AG10803 (cell line): ENCODE data around the gene SPATA6.
"Not testable (repeated sequence)": the region's sequence is repeated elsewhere in the genome, so short reads cannot be mapped to it uniquely, and the experiment has no call there.

Experiments
- DNase-seq: peaks from one replicate; pipeline ENCODE4 v3.0.0; 2010; ENCODE audit warnings: low read depth
- H3K4me3 ChIP-seq: 2 replicates; pipeline ENCODE4 v1.5.1; 2011; ENCODE audit warnings: mild to moderate bottlenecking, low read length, control low read depth
- TF ChIP-seq, protein P1 (sequence below): conservative IDR thresholded peaks from 2 replicates; pipeline ENCODE4 v1.5.1; 2011; ENCODE audit warnings: mild to moderate bottlenecking, low read length, control low read depth, inconsistent platforms

Gene SPATA6

DNA sequence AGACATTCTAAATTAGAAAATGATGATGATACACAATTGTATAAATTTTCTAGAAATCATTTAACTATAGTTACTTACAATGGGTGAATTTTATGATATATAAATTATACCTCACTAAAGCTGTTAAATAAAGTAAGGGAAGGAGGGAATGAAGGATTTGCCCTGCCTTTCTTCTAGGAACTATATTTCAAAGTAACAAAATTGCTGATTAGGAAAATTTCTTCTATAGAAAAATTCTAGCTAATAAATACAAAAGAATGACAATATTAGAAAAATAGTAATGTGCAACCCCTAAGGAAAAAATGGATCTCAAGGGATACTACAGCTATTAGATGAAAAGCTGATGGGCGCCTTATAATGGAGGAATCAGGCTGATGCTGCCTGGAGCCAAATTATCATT, 23.1 kb downstream of the SPATA6 start:
- no peak for DNase-seq

DNA sequence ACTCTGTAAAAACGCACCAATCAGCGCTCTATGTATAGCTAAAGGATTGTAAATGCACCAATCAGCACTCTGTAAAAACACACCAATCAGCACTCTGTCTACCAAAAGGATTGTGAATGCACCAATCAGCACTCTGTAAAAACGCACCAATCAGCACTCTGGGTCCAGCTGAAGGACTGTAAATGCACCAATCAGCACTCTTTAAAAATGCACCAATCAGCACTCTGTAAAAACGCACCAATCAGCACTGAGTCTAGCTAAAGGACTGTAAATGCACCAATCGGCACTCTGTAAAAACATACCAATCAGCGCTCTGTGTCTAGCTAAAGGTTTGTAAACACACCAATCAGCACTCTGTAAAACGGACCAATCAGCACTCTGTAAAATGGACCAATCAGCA, 27.8 kb downstream of the SPATA6 start:
- not testable (repeated sequence) for DNase-seq, H3K4me3 ChIP-seq

More for the DNA sequence above, 23.1 kb downstream of the SPATA6 start:
- TF ChIP-seq, protein P1, sequence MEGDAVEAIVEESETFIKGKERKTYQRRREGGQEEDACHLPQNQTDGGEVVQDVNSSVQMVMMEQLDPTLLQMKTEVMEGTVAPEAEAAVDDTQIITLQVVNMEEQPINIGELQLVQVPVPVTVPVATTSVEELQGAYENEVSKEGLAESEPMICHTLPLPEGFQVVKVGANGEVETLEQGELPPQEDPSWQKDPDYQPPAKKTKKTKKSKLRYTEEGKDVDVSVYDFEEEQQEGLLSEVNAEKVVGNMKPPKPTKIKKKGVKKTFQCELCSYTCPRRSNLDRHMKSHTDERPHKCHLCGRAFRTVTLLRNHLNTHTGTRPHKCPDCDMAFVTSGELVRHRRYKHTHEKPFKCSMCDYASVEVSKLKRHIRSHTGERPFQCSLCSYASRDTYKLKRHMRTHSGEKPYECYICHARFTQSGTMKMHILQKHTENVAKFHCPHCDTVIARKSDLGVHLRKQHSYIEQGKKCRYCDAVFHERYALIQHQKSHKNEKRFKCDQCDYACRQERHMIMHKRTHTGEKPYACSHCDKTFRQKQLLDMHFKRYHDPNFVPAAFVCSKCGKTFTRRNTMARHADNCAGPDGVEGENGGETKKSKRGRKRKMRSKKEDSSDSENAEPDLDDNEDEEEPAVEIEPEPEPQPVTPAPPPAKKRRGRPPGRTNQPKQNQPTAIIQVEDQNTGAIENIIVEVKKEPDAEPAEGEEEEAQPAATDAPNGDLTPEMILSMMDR: no peak
- H3K4me3 ChIP-seq: no peak overlapping the region

DNA sequence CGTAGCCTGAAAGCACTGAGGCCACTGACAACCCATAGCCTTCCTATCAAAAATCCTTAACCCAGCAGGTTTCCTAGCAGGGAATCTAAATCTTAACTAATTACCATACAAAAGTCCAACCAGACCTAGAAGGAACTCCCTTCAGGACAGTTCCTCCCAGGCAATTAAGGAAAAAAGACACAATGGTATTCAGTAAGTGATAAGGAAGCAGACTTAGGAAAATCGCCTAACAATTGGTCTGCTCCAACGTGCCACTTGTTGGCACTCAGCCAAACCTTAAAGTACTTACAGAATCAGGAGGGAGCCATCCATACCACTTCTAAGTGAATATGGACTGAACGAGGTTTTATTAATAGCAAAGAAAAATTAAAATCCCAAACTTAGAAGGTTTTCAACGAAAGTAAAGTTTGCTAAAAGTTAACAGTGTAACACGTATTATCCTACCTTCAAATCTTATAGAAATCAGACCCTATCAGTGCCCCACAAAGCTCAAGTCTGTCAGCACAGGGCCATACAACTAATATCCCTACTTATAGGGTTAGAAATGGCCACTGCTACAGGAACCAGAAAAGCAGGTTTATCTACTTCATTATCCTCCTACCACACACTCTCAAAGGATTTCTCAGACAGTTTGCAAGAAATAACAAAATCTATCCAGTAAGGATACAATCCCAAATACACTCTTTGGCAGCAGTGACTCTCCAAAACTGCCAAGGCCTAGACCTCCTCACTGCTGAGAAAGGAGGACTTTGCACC, 29.0 kb downstream of the SPATA6 start:
- no peak overlapping the region for H3K4me3 ChIP-seq
- TF ChIP-seq, protein P1: no peak
- no peak for DNase-seq

DNA sequence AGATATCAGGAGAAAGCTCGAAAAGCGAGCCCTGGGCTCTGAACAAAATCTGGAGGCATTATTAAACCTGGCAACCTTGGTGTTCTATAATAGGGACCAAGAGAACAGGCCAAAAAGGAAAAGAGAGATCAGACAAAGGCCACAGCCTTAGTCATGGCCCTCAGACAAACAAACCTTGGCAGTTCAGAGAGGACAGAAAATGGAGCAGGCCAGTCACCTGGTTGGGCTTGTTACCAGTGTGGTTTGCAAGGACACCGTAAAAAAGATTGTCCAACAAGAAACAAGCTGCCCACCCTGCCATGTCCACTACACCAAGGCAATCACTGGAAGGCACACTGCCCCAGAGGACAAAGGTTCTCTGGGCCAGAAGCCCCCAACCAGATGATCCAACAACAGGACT, 31.2 kb downstream of the SPATA6 start:
- DNase-seq, H3K4me3 ChIP-seq: not testable (repeated sequence)

DNA sequence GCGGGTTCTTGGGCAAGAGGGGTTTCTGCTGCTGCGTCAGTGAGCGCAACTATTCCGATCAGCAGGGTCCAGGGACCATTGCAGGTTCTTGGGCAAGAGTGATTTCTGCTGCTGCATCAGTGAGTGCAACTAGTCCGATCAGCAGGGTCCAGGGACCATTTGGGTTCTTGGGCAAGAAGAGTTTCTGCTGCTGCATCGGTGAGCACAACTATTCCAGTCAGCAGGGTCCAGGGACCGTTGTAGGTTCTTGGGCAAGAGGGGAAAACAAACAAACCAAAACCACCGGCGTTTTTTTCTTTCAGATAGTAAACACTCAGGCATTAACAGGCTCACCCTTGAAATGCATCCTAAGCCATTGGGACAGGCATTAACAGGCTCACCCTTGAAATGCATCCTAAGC, 32.6 kb downstream of the SPATA6 start:
- no peak overlapping the region for H3K4me3 ChIP-seq
- TF ChIP-seq, protein P1: no peak
- no peak for DNase-seq

DNA sequence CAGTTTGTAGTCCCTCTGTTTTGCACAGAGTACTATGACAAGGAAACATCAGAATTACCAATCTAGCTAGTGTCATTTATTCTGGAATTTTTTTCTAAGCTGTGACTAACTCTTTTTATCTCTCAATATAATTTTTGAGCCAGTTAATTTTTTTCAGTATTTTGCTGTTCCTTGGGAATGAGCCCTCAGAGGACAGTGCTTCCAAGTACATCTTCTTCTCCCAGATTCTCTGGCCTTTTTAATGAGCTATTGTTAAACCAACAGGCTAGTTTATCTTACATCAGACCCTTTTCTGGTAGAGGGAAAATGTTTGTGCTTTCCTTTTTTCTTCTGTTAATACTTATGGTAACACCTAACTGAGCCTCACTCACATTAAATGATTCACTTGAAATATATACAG, 34.6 kb downstream of the SPATA6 start:
- DNase-seq, H3K4me3 ChIP-seq: not testable (repeated sequence)

DNA sequence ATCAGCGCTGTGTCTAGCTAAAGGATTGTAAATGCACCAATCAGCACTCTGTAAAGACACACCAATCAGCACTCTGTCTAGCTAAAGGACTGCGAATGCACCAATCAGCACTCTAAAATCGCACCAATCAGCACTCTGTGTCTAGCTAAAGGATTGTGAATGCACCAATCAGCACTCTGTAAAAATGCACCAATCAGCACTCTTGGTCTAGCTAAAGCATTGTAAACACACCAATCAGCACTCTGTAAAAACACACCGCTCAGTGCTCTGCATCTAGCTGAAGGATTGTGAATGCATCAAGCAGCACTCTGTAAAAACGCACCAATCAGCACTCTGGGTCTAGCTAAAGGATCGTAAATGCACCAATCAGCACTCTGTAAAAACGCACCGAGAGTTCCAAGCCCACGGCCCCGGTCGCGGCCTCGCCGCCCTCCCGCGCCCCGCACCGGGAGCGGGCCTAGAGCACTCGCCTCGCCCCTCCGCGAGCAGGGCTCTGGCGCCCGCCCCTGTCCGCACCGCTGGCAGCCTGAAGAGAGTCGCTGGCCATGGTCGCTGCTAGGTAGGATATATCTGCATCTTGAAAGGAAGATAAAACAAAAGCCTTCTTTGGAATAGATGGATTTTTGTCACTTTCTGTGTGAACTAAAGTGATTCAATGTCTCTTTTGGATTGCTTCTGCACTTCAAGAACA, 36.5 kb downstream of the SPATA6 start:
- DNase-seq, H3K4me3 ChIP-seq: not testable (repeated sequence)

DNA sequence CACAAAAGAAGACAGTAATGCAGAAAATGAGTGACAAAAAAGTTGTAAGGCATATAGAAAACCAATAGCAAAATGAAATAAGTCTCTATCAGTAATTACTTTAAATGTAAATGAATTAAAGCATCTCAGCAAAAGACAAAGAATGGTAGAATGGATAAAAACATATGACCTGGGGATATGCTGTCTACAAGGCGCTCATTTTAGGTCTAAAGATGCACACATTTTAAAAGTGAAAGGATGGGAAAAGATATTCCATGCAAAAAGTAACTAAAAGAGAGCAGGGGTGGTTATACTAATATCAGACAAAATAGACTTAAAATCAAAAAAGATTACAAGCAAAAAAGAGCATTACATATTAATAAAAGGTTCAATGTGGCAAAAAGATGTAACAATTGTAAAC, 41.2 kb downstream of the SPATA6 start:
- no peak for DNase-seq
- TF ChIP-seq, protein P1: no peak
- no peak overlapping the region for H3K4me3 ChIP-seq

DNA sequence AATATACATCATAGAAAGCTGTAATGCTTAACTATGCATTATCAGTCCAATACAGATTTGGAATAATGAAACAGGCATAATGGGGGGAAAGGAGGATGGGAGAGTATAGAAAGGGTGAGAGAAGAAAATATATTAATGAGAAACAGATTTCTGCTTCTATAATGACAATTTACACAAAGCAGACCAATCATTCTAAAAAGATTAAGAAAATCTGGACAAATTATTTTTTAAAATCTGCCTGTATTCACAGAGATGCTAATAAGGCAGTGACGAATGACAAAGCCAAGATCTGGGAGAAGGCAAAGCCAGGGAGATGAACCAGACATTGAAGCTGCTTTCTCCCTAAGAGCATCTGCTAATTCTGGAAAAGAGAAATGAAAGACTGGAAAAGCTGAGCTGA, 50.0 kb downstream of the SPATA6 start:
- DNase-seq: no peak
- TF ChIP-seq, protein P1: no peak
- H3K4me3 ChIP-seq: no peak overlapping the region
